PC-9 (cell line): ENCODE measurements around the gene CCNB1IP1.

Experiments used
- CTCF ChIP-seq: fragments of 200-600 bp; sonication (generic); conservative IDR thresholded peaks from 2 replicates; pipeline ENCODE4 v1.6.1; 2017; ENCODE audit warnings: mixed run types, antibody characterized with exemption, mild to moderate bottlenecking, moderate library complexity
- EZH2 ChIP-seq: fragments of 200-600 bp; sonication (generic); IDR thresholded peaks from 2 replicates; pipeline ENCODE4 v1.8.0; 2017; ENCODE audit warnings: antibody characterized with exemption, low read depth

GRCh38 chr14:20317720-20318119, 15.4 kb downstream of the CCNB1IP1 start:
- TF ChIP-seq CTCF: no peak
- TF ChIP-seq EZH2: no peak
